ENCODE data around the gene RASA3. TPM values are rescaled to one million over a fixed set of nuclear protein-coding genes. Genes with fewer than 3 reads are reported as not detected.

RASA3 gene
- polyA plus RNA-seq, 1 donor, result 11.5 TPM

DNA sequence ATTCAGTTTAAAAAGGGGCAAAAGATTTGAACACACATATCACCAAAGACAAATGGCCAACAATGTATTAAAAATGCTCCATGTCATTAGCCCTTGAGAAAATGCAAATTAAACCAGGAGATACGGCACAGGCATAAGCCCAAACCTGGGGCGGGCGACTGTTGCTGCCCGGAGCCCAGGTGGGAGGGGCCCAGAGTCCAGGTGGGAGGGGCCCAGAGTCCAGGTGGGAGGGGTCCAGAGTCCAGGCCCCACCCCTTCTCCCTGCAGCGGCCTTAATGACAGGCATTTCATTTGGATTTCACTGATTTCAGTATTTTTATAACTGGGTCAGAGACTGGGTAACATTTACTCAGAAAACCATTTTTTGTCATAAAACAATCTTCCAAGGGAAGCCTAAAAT, 78.2 kb downstream of the RASA3 start:
- DNase-seq, result no peak

DNA sequence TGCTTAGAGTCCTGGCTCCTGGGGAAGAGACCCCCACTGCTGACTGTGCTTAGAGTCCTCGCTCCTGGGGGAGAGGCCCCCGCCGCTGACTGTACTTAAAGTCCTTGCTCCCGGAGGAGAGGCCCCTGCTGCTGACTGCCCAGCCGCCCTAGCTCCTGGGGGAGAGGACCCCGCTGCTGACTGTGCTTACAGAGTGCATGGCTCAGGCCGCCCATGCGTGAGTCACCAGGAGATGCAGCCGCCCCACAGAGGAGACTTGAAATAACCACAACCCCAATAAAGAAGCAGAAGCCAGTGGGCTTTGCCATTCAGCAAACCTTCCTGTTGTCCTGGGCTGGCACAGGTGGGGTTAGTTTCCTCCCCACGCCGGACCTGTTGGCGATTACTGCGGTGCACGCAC, 79.4 kb downstream of the RASA3 start:
- no peak for DNase-seq

- DNase-seq, result no peak
Measured at GRCh38 chr13:114050536-114051450, 81.6 kb downstream of the RASA3 start.

DNA sequence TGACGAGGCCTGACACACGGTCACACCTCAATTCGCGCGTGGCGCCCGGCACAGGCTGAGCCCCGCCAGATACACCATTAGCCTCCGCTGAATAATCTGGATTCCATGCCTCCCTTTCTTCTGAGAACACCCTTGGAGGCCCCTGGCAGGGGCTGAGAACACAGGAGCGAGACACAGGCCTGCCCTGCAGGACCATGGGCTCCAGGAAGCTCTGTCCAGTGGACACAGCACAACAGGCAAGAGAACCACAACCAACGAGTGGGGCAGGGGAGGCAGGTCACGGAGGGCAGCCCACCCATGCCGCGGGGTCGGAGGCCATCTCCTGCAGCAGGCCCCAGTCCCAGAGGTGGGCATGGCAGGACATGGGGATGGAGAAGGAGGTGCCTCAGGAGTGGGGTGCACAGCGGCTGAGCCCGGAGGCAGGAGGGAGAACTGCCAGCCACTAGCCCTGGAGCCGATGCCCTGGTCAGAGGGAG, 82.8 kb downstream of the RASA3 start:
- no peak for DNase-seq

- no peak for DNase-seq
Measured at GRCh38 chr13:114049026-114049425, 83.4 kb downstream of the RASA3 start.

- DNase-seq, result no peak
Measured at GRCh38 chr13:114048443-114048842, 84.0 kb downstream of the RASA3 start.

DNA sequence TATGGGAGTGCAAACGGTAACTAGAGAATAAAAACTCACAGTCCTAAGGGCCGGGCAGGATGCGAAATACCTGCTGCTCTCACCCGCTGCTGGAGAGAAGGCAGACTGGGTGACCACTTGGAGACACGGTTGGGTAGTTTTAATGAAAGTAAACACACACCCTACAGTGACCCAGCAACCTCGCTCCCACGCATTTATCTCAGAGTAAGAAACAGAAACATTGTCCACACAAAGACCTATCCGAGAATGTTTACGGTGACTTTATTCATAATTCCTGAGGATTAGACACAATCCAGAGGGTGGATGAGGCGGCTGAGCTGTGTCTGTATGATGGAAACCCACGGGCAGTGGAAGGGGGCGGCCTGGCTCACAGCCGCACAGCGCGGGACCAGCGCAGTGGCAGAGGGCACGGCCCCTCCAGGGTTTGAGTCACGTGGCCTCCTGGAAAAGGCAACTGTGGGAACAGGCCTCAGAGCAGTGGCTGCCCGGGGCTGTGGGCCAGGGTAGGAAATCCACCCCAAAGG, 85.0 kb downstream of the RASA3 start:
- peak; percentile 77 for DNase-seq

DNA sequence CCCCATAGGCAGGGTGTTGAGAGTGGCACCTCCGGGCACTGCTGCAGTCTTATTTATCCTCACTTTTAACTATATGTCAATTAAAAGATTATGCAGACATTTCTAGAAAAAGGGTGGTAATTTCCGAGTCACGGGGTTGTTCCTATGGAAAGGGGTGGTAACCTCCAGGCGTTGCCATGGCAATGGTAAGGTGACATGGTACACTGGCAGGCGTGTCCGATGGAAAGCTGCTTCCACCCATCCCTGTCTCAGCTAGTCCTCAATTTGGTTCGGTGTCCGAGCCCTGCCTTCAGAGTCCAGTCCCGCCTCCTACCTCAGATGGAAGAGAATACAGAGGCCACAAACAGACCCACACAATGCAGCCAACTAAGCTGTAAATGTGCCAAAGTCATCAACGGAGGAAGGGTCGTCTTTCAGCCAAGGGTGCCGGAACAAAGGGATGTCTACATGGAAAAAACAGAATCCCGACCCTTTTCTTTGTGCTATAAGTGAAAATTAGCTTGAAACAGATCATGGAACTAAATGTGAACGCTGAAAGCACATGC, 85.9 kb downstream of the RASA3 start:
- DNase-seq, result no peak

DNA sequence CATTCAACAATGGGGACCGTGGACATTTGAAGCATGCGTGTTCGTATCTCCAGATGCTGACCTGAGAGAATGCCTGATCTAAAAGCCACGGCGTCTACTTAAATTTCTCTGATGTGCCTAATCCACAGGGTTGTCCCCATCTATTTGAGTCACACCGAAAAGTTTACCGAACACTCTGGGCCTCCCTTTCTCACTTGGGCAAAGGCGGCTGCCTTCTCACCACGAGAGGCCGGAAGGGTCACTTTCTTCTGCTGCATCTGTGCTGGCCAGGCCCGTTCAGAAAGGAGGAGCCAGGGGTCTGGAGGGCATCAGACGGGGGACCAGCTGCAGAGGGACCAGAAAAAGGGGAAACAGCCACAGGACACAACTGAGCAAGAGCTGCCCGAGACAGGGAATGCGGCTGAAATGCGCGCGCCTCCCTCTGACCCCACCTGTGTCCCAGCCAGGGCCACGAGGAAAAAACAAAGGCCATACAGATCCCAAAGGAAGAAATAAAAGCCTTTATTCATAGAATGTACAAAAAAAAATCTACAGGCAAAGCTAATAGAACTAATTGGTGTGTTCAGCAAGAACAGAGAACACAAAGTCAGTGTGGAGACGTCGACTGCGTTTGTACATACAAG, 87.2 kb downstream of the RASA3 start:
- DNase-seq, result no peak

DNA sequence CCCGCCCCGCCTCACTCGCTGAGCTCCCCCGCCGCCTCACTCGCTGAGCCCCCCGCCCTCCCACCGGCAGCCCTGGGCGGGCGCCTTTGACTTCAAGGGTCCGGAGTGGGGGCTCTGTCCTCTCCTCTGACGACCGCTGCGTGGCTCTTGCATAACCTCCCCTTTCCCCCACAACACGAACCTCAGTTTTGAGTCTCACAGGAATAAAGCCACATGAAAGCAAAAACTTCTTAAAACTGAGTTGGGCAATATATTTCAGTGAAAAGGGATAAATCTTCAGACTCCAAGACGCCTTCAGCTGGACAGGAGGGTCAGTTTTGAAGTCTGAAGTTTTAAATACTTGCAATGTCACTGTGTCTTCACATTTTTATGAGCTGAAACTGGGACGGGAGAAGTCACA, 87.9 kb downstream of the RASA3 start:
- peak; percentile 51 for DNase-seq

- no peak for DNase-seq
Measured at GRCh38 chr13:114043421-114044053, 88.9 kb downstream of the RASA3 start.

GRCh38 chr13:114042066-114042815, 90.2 kb downstream of the RASA3 start:
- no peak for DNase-seq

DNA sequence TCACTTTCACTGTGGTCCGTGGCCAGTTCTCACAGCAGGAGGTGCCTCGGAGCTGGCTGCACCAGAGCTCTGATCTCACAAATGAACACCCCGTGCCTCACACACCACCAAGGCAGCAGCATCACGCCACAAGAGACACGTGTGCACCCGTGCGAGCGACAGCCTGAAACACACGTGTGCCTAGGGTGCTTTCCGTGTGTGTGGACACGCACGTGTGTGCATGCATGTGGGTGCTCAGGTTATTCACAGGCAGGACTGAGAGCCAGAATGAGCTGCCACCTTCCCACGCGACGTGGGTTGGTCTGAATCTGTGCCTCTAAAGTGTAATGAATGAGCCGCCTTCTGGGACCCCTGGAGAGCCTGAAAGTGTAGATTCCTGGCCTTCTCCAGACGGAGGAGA, 90.9 kb downstream of the RASA3 start:
- DNase-seq, result no peak

- DNase-seq, result no peak
Measured at GRCh38 chr13:114039471-114040141, 92.8 kb downstream of the RASA3 start.

DNA sequence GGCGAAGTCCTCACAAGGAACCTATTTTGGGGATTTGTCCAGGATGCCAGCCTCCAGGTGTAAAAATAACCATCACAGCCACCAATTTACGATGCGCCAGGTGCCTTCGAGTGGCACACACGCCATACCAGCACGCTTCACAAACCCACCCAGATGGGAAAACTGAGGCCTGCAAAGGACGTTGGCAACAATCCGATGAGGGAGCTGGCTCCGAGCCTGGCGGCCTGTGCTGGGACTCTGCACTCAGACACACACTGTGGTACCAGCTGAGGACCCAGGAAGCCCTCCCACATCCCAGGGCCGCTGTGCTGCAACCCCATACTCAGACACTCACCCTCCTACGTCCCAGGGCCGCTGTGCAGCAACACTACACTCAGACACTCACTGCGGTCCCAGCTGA, 93.5 kb downstream of the RASA3 start:
- no peak for DNase-seq

DNA sequence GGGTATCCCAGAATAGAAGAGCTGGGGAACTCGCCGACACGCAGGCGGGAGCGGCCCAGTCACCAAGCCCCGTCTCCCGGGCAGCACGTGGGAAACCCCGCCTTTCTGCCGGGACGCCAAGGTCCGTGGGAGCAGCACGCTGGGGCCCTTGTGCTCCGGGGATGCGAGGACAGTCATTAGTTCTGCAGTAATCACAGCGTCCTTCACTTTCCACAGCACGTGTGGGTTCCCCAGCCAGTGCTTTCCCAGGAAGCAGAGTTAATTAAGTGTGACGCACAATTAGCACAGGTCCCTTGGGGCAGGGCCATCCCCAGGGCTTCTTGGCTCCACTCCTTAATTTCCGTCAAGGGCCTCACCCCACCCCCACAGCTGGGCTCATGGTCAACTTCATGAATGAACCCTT, 94.2 kb downstream of the RASA3 start:
- DNase-seq, result no peak

- no peak for DNase-seq
Measured at GRCh38 chr13:114037674-114038073, 94.7 kb downstream of the RASA3 start.

- peak; percentile 56 for DNase-seq
Measured at GRCh38 chr13:114035583-114036531, 96.6 kb downstream of the RASA3 start.

DNA sequence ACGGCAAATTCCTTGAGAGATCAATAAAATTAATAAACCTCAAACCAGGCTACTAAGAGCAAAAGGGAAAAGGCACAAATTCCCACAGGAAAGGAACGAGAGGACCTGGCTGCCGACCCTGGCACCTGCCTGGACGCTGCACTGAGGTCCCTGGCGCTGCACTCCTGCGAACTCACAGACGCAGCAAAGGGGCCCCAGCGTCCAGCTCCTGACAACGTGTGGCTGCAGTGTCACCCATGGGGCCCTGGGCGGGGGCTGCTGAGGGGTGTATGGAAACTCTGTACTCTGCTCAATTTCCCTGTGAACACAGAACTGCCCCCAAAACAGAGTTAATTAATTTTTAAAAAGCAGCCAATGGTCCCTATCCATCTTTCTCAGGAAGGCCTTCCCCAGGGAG, 97.2 kb downstream of the RASA3 start:
- no peak for DNase-seq

- DNase-seq, result no peak
Measured at GRCh38 chr13:114034481-114034891, 97.9 kb downstream of the RASA3 start.

All from left kidney (tissue), 2 donors.